ENCODE measurements around the gene ENG.
"Not testable (repeated sequence)": the region's sequence is repeated elsewhere in the genome, so short reads cannot be mapped to it uniquely, and the experiment has no call there.

The ENG gene

GRCh38 chr9:127878001-127878651 is 23.7 kb upstream of the ENG start:
- no peak for DNase-seq

GRCh38 chr9:127877566-127877998 is 23.1 kb upstream of the ENG start, which contains the start of gene AK1:
Gene AK1, minus strand, starts transcription at chr9:127877675. Its CDS starts 3,058 bp downstream, at chr9:127874617.
- DNase-seq: no peak

GRCh38 chr9:127876764-127877562 is 22.5 kb upstream of the ENG start:
- DNase-seq: no peak

- DNase-seq: no peak
Observed at GRCh38 chr9:127876026-127876763, 21.7 kb upstream of the ENG start.

GRCh38 chr9:127875306-127875966 is 21.0 kb upstream of the ENG start:
- DNase-seq: no peak

GRCh38 chr9:127874301-127875221 is 20.1 kb upstream of the ENG start:
- DNase-seq: no peak

- no peak for DNase-seq
Observed at GRCh38 chr9:127873886-127874285, 19.4 kb upstream of the ENG start.

DNA sequence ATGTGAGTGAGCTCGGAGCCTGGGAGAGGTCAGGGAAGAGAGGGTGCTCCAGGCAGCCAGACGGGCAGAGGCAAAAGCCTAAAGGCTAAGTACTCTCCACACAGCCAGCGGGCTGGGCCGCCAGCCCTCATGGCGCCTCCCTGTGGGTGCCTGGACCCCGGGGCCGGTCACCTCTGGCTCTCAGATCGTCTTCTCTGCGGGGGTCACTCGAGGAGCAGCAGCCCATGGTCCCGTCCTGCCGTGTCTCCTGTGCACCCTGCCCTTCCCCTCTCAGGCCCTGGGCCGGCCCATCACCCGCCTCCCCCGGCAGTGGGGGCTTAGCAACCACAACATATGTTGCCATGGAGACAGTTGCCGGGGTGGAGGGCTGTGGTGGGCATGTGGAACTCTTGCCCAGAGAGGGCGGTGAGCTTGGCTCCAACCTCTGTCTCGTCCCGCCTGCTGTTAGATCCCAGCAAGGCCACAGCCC is 18.8 kb upstream of the ENG start:
- no peak for DNase-seq

GRCh38 chr9:127872369-127873222 is 18.1 kb upstream of the ENG start:
- DNase-seq: no peak

- no peak for DNase-seq
Observed at GRCh38 chr9:127871531-127871930, 17.1 kb upstream of the ENG start.

DNA sequence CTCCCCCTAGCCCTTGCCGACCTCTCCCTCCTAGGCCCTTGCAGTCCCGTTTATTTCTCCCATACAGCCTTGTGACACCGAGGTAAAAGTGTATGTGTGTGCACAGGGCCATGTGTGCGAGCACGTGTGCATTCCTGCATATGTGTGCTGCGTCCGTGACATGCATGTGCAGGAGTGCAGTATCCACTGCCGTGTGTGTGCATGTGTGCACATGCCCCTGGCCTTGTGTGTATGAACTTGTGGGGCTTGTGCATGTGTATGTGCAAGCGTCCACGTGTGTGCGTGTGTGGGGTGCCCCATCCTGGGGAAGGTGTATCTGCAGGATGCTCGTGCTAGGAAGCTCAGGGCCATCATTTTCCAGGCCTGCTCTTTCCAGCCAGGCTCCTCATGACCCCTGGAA is 16.4 kb upstream of the ENG start:
- no peak for DNase-seq

DNA sequence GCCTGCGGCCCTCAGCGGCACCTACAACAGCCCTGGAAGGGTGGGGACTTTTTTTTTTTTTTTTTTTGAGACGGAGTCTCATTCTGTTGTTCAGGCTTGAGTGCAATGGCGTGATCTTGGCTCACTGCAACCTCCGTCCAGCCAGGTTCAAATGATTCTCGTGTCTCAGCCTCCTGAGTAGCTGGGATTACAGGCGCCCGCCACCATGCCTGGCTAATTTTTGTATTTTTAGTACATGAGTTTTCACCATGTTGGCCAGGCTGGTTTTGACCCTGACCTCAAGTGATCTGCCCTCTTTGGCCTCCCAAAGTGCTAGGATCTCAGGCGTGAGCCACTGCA is 15.7 kb upstream of the ENG start:
- DNase-seq: not testable (repeated sequence)

GRCh38 chr9:127869310-127870152 is 15.1 kb upstream of the ENG start:
- DNase-seq: peak; percentile 71

DNA sequence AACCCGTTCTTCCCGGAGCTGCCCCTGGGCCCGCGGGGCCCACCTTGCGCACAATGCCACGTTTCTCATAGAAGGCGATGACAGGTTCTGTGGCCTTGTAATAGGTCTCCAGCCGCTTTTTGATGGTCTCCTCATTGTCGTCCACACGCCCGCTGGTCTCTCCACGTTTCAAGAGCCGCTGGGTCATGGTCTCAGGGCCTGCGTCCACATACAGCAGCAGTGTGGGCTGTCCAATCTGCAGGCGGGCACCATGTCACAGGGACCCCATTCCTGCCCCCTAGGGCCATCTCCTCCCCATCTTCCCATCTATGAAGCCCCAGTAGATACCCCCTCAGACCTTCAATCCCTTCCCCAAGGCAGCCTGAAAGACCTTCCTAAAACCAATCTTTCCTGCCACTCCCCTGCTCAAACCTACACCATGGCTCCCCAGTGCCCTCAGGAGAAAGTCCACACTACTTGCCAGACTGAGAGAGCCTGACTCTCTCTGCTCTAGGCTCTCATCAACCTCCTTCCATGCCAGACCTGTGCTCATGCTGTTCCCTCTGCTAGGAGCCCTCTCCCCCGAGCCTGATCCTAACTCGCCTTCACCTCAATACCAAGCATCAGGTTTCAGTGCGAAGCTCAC is 13.9 kb upstream of the ENG start:
- DNase-seq: no peak

DNA sequence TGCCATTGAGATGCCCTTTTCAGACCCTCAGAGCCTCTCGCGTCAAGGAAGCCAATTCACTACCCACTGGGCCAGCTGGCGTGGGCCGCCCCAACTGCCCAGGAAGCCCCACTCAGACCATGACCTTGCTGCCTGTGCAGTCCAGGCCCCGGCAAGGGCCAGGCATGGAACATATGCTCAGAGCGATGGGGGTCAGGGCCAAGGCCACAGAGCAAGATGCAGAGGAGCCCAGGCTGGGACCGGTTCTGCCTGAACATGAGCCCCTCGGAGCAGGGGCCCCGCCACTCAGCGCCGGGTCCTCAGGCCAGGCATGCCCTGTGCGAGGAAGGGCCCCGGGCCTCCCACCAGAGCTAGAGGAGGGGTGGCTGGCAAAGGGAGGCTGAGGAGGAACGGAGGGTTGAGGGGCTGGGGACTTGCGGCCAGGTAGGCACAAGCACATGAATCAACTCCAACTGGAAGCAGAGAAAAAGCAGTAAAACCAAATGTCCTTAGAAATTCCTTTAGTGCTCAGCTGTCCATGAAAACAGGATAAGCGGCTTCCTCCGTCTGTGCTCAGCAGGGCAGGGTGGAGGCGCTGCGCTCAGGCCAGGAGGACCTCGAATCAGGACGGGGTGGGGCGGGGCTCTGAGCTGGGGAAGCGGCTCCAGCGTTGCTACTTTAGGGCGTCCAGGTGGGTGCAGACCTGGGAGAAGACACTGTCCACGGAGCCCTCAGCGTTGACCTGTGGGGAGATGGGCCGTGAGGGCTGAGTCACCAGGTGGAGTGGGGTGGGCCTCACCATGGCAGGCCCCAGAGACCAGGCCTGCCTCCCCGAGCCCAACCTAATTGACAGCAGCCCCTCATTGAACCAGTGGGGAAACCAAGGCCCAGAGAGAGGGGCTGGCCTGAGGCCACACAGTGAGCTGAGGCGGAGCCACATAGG is 13.2 kb upstream of the ENG start:
- DNase-seq: no peak

- DNase-seq: no peak
Observed at GRCh38 chr9:127866535-127866934, 12.1 kb upstream of the ENG start.

DNA sequence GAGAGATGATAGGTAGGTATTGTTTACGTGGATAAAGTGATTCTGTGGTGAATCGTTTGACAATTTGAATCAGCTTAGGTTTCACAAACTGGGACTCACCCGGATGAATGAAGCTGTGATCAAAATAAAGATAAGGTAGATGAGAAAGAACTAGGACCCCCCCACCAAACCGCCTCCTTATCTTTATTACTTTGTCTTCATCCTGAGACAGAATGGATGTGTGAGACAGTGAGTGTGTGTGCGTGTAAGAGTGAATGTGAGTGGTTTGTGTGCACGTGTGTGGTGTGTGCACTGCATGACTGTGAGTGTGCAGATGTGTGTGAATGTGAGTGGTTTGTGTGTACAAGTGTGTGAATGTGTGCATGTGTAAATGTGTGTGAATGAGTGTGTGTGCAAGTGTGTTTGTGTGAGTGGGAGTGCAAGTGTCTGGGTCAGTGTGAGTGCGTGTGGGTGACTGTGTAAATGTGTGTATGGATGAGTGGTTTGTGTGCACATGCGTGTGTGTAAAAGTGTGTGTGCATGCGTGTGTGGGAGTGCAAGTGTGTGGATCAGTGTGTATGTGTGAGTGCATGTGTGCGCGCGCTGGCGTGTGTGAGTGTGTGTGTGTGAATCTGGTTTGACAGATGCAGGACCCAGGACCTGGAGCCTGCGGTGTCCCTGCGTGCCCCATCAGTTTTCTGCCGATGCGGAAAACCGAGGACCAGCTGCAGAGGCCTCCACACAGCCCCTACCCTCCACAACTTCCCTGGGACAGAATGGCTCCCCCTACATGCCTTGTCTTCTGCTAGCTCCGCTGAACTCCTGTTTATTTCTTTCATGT is 11.4 kb upstream of the ENG start:
- no peak for DNase-seq
